SJCRH30 (cell line): Measurements from ENCODE around the gene ATP6V0C. TPM values are rescaled to one million over a fixed set of nuclear protein-coding genes. Genes with fewer than 3 reads are reported as not detected.
A peak's percentile ranks its signal among the peaks of the same experiment; 100 is the strongest.

Experiments
- DNase-seq, 2 experiments: peaks; one replicate each; pipeline ENCODE4 v3.0.0-alpha.2; 2015 to 2020
- H3K27ac ChIP-seq: fragments of 250-450 bp; sonication (Bioruptor Pico); 2 replicates; pipeline ENCODE4 v1.5.1; 2020; ENCODE audit warnings: mild to moderate bottlenecking, moderate library complexity
- H3K27me3 ChIP-seq: fragments of 250-450 bp; sonication (Bioruptor Pico); 2 replicates; pipeline ENCODE4 v1.5.1; 2020; ENCODE audit warnings: mild to moderate bottlenecking, moderate library complexity
- H3K36me3 ChIP-seq: fragments of 250-450 bp; sonication (Bioruptor Pico); 2 replicates; pipeline ENCODE4 v1.5.1; 2020; ENCODE audit warnings: mild to moderate bottlenecking, moderate library complexity
- H3K4me1 ChIP-seq: fragments of 250-450 bp; sonication (Bioruptor Pico); 2 replicates; pipeline ENCODE4 v1.5.1; 2020; ENCODE audit warnings: mild to moderate bottlenecking, moderate library complexity
- H3K4me3 ChIP-seq: fragments of 250-450 bp; sonication (Bioruptor Pico); 2 replicates; pipeline ENCODE4 v1.5.1; 2020; ENCODE audit warnings: mild to moderate bottlenecking, moderate library complexity
- H3K9me3 ChIP-seq: fragments of 250-450 bp; sonication (Bioruptor Pico); replicated peaks from 2 replicates; pipeline ENCODE4 v1.5.1; 2020; ENCODE audit warnings: mild to moderate bottlenecking, moderate library complexity
- total RNA-seq: library from RNA; depleted of rRNA; stranded (reverse); fragments of >200 nt; shearing (Covaris generic); gene quantifications from 2 replicates; pipeline ENCODE4 v1.2.3, GENCODE V29; 2014

The ATP6V0C gene
- total RNA-seq, 1 experiment from 2014 or later = 28.8 TPM

DNA sequence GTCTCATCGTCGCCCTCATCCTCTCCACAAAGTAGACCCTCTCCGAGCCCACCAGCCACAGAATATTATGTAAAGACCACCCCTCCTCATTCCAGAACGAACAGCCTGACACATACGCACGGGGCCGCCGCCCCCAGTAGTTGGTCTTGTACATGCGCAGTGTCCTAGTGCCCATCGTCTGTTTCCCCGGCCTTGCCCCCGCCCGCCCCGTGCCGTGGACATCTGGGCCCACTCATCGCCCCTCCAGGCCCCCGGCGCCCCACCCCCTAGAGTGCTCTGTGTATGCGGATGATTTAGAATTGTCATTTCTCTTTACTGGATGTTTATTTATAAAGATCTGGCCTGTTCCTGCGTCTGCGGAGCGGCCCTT, 5.9 kb downstream of the ATP6V0C start:
- H3K4me1 ChIP-seq = peaks cover 9% of the 10 kb centered on the region; the same call in 1 of the 2 replicates

DNA sequence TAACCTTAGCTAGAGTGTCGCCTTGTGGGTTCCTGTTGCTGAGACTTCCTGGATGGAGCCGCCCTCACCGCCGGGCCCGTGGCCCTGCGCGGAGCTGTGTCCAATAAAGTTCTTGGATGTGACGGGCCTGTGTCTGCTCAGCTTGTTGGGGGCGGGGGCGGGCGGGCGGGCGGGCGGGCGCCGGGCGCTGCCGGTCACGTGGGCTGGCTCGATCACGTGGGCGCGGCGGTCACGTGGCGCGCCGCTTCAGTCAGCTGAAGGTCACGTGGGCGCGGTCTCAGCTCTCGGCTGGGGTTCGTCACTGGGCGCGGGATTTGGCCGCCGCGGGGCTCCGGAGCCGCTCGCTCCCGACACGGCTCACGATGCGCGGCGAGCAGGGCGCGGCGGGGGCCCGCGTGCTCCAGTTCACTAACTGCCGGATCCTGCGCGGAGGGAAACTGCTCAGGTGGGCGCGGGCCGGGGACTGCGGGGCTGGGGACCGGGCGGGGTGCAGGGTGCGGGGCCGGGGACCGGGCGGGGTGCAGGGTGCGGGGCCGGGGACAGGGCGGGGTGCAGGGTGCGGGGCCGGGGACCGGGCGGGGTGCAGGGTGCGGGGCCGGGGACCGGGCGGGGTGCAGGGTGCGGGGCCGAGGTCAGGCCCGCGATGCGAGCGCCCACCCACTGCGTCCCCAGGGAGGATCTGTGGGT, 6.5 kb downstream of the ATP6V0C start, which contains the start of gene AMDHD2:
Gene AMDHD2 (plus strand): TSS at position 275 of the 687 bp plus-strand sequence. CDS start 88 bp downstream, at position 363.
- peaks cover 4% of the 10 kb centered on the region; the same call in 1 of the 2 replicates for H3K4me1 ChIP-seq
- H3K4me3 ChIP-seq = peak within 1 kb of the TSS; percentile 75
- H3K27ac ChIP-seq = no peak within 1 kb of the TSS
- no peaks in the 10 kb centered on the region for H3K36me3 ChIP-seq
- no peaks in the 10 kb centered on the region for H3K27me3 ChIP-seq
- peak; percentile 87 to 88 for DNase-seq
- H3K9me3 ChIP-seq = no peaks in the 10 kb centered on the region

More for the DNA sequence above, 5.9 kb downstream of the ATP6V0C start:
- Histone ChIP-seq H3K9me3 (no peaks in the 10 kb centered on the region), H3K27ac (no peak overlapping the region), H3K27me3 (no peaks in the 10 kb centered on the region), H3K4me3 (peak overlapping the region; percentile 75; the same call in 1 of the 2 replicates), H3K36me3 (no peaks in the 10 kb centered on the region)
- no peak for DNase-seq

DNA sequence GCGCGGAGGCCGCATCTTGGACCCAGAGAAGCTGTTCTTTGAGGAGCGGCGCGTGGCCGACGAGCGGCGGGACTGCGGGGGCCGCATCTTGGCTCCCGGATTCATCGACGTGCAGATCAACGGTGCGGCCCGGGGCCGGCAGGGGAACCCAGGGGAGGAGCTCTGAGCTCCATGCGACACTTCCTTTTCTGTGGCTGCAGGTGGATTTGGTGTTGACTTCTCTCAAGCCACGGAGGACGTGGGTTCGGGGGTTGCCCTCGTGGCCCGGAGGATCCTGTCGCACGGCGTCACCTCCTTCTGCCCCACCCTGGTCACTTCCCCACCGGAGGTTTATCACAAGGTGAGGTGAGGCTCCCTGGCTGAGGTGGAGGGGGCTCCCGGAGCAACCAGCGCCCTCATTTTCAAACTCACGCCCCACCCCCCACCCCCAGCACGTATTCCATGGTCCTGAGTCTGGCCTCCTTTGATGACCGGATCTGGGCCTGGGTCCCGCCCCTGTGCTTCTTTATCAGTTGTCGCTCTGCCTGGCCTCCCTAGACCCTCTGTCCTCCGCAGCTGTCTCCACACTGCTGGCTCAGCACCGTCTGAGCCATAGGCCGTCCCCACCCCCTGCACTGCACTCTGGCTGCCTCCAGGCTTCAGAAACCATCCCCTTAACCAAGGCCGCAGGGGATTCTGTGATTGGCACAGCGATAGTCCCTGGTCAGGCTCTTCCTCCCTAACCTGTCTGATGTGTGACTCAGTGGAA, 7.2 kb downstream of the ATP6V0C start:
- Histone ChIP-seq H3K4me1 (no peaks in the 10 kb centered on the region), H3K27me3 (no peaks in the 10 kb centered on the region), H3K27ac (no peak overlapping the region), H3K4me3 (peak overlapping the region; percentile 75), H3K36me3 (no peaks in the 10 kb centered on the region), H3K9me3 (no peaks in the 10 kb centered on the region)
- DNase-seq = no peak

DNA sequence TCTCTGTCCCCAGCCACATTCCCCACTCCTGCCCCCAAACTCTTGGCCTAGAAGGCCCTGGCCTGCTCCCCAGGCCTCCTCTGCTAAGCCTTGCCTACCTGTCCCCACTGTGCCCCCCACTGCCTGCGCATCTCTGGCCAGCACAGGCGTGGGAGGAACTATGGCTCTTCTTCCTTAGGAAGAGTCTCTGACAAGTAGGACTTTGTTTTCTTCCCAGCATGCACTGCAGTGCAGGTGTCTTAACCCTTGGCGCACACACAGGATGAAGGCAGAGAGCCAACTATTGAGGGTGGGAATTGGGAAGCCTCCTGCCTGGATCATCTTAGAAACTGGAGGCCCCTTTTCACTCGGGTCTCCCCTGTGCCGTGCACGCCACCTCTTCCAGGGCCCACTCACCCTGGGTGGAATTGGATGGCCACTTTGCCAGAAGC, 10.1 kb downstream of the ATP6V0C start:
- no peaks in the 10 kb centered on the region for H3K4me1 ChIP-seq

DNA sequence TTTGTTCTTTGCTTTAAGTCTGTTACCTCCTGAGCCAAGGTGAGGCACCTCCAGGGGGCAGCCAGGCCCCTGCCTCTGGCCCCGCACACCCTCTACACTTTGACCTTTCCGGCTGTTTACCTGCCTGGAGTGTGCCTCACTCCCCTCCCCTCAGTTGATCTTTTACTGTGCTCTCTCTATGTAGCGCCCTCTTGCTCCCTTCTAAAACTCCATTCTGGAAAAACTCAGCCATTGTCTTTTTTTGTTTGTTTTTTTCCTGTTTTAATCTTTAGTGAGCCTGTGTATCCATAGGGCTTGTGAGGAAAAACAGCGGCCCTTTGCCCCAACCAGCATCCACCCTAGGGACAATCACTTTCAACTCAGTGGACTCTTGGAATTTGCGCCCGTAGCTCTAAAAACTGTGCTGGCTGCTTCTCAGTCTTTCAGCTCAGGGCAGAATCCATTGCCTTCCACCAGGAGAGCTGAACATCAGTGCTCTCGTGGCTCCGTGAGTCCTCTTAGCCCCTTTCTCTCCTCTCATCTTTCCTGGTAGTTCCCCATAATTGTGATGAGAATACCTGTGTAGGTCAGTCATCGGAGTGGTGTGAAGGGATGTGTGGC, 10.7 kb downstream of the ATP6V0C start:
- no peak for DNase-seq
- H3K36me3 ChIP-seq = no peaks in the 10 kb centered on the region
- H3K4me3 ChIP-seq = no peak overlapping the region

More for the DNA sequence above, 10.1 kb downstream of the ATP6V0C start:
- H3K36me3 ChIP-seq = no peaks in the 10 kb centered on the region
- H3K4me3 ChIP-seq = no peak overlapping the region
- H3K9me3 ChIP-seq = no peaks in the 10 kb centered on the region
- DNase-seq = no peak
- no peak overlapping the region for H3K27ac ChIP-seq
- H3K27me3 ChIP-seq = no peaks in the 10 kb centered on the region

DNA sequence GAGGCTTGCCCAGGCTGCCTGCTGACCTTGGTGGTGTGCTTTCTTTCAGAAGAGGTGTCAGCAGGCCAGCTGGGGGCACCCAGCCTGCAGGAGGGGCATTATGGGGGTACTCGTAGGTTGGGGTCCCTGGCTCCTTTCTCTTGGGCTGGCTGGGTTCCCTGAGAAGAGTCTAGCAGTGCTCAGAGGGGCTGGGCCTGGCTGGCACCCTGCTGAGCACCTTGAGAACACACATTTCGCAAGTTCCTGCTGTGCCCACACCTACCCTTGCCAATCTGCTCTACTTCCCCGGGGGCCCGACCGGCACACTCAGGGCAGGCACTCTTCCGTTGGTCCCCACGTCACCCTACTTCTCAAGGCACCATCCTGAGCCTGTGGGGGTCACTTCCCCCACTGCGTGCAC, 12.4 kb downstream of the ATP6V0C start:
- DNase-seq = peak in 1 of 2 experiments; percentile 1
- H3K36me3 ChIP-seq = no peaks in the 10 kb centered on the region

More for the DNA sequence above, 10.7 kb downstream of the ATP6V0C start:
- Histone ChIP-seq H3K27me3 (no peaks in the 10 kb centered on the region), H3K27ac (no peak overlapping the region), H3K9me3 (no peaks in the 10 kb centered on the region), H3K4me1 (no peaks in the 10 kb centered on the region)

DNA sequence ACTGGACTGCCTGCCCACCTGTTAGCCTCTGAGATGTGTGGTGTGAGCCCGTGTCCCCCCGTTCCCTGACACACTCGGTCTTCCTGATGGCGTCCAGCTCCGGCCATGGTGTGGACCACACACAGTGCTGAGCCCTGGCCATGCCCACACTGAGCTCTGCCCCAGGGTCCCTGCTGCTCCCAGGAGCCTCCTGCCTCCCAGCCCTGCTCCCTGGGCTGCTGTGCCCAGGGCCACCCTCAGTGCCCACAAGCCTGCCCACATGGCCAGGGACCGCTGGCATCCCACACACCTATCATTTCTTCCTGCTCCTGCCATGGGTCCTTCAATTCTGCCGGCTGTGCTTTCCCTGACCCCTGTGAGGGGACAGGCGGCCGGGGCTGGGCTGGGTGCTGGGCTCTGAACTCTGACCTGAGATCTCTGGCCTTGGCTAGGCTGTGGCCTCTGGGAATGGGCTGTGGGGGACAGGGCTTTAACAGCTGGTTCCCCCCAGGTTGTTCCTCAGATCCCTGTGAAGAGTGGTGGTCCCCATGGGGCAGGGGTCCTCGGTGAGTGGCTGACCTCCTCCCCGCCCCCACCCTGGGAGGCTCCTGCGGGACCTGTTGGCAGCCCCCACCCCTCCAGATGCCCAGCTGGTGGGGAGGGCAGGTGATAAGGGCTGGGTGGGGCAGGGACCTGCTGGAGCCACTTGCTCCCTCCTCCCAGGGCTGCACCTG, 13.5 kb downstream of the ATP6V0C start:
- H3K27ac ChIP-seq = no peak overlapping the region
- no peaks in the 10 kb centered on the region for H3K36me3 ChIP-seq
- DNase-seq = no peak
- no peak overlapping the region for H3K4me3 ChIP-seq
- no peaks in the 10 kb centered on the region for H3K4me1 ChIP-seq
- no peaks in the 10 kb centered on the region for H3K27me3 ChIP-seq
- H3K9me3 ChIP-seq = no peaks in the 10 kb centered on the region

More for the DNA sequence above, 12.4 kb downstream of the ATP6V0C start:
- no peak overlapping the region for H3K27ac ChIP-seq
- H3K27me3 ChIP-seq = no peaks in the 10 kb centered on the region
- no peak overlapping the region for H3K4me3 ChIP-seq
- H3K4me1 ChIP-seq = no peaks in the 10 kb centered on the region
- H3K9me3 ChIP-seq = no peaks in the 10 kb centered on the region

DNA sequence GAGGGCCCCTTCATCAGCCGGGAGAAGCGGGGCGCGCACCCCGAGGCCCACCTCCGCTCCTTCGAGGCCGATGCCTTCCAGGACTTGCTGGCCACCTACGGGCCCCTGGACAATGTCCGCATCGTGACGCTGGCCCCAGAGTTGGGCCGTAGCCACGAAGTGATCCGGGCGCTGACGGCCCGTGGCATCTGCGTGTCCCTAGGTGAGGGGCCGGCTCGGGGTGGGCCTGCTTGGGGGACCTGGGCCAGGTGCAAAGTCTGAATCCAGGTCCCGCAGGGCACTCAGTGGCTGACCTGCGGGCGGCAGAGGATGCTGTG, 14.0 kb downstream of the ATP6V0C start:
- Histone ChIP-seq H3K4me1 (peaks cover 4% of the 10 kb centered on the region; the same call in 1 of the 2 replicates), H3K9me3 (no peaks in the 10 kb centered on the region), H3K27ac (no peak overlapping the region), H3K4me3 (no peak overlapping the region), H3K36me3 (no peaks in the 10 kb centered on the region), H3K27me3 (no peaks in the 10 kb centered on the region)
- no peak for DNase-seq

DNA sequence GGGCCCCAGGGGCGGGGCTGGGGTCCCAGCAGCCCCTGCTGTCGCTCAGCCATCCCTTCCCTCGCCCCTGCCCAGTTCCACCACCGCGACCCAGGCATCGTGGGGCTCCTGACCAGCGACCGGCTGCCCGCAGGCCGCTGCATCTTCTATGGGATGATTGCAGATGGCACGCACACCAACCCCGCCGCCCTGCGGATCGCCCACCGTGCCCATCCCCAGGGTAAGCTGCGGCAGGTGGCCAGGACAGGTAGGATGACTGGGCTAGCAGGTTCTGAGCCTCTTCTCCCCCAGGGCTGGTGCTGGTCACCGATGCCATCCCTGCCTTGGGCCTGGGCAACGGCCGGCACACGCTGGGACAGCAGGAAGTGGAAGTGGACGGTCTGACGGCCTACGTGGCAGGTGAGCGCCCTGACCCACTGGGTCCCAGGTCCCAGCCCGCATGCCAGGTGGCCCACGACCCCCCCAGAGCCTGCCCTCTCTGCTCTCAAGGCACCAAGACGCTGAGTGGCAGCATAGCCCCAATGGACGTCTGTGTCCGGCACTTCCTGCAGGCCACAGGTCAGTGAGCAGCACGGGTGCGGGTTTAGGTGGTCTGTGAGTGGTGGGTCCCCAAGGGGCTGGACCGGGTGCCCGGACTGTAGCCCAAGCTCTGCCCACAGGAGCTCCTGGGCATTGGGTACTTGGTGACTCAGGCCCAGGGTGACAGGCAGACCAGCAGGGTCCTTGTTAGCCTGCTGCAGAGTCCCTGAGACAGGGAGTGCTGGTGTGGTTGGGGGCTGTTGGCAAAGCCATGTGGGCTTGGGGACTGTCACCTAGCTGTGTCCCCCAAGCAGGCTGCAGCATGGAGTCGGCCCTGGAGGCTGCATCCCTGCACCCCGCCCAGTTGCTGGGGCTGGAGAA, 14.7 kb downstream of the ATP6V0C start:
- no peak overlapping the region for H3K27ac ChIP-seq
- H3K27me3 ChIP-seq = no peaks in the 10 kb centered on the region
- H3K9me3 ChIP-seq = no peaks in the 10 kb centered on the region
- H3K4me1 ChIP-seq = peaks cover 4% of the 10 kb centered on the region; the same call in 1 of the 2 replicates
- H3K4me3 ChIP-seq = no peak overlapping the region
- H3K36me3 ChIP-seq = no peaks in the 10 kb centered on the region
- no peak for DNase-seq

DNA sequence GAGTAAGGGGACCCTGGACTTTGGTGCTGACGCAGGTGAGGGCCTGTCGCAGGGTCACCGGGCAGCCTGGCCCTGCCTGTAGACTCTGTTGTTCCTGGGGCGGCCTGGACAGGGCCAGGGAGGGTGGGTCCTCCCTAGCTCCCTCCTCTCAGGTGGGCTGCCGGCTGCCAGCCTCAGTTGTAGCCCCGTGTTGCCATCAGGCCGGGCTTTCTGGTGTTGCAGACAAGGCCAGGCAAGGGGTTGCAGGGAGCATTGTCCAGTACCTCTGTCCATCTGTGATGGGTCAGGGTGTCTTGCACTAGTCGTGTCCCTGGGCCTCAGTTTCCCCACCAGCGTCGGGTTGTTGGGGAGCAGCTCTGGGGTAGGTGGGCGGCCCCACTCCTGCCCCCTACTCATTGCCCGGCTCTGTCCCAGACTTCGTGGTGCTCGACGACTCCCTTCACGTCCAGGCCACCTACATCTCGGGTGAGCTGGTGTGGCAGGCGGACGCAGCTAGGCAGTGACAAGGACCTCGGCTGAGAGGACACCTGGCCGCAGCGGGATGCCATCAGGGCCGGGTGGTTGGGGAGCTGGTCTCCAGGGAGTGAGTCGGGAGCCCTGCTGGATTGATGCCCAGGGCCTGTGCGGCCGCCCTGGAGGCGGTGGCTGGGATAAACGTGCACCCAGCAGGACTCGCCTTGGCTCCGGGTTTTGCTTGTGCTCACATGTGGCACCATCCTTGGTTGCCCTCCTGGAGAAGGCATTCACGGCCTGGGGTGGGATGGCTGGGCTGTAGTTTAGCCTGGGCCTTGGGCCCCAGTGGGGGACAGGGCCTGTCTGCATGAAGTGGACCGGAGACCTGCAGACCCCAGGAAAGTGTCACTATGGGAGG, 15.5 kb downstream of the ATP6V0C start:
- no peak overlapping the region for H3K4me3 ChIP-seq
- H3K27me3 ChIP-seq = no peaks in the 10 kb centered on the region
- no peak for DNase-seq
- no peak overlapping the region for H3K27ac ChIP-seq
- H3K9me3 ChIP-seq = no peaks in the 10 kb centered on the region
- H3K4me1 ChIP-seq = peaks cover 4% of the 10 kb centered on the region; the same call in 1 of the 2 replicates
- H3K36me3 ChIP-seq = no peaks in the 10 kb centered on the region

DNA sequence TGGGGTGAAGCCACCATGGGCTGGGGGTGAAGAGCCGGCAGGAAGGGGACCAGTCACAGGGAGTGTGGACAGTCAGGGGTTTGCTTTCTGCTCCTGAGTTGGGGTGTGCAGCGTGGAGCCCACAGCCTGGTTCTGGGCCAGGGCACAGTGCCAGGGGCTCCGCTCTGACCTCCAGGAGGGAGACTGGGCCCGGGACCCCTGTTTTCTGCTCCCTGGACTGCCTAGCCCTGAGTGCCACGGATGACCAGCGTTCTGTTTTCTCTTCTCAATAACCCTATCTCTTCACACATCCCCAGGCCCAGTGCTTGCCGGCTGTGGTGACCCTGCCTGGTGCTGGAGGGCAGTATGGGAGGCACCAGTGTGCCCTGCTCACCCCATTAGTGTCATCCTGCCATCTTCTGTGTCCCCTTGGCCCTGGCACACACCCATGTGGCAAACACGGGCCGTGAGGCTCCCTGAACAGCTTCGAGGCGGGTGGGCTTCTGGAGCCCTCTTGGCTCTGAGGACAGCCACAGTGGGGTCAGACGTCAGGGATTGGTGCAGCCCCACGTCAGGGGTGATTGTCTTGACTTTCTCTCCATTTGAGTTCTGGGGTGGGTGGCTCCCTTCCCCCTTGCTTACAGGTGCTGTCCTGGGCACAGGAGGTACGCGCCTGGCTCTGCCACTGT, 16.3 kb downstream of the ATP6V0C start:
- H3K27ac ChIP-seq = no peak overlapping the region
- peaks cover 4% of the 10 kb centered on the region; the same call in 1 of the 2 replicates for H3K4me1 ChIP-seq
- H3K4me3 ChIP-seq = no peak overlapping the region
- no peaks in the 10 kb centered on the region for H3K36me3 ChIP-seq
- no peaks in the 10 kb centered on the region for H3K9me3 ChIP-seq
- H3K27me3 ChIP-seq = no peaks in the 10 kb centered on the region
- DNase-seq = no peak

DNA sequence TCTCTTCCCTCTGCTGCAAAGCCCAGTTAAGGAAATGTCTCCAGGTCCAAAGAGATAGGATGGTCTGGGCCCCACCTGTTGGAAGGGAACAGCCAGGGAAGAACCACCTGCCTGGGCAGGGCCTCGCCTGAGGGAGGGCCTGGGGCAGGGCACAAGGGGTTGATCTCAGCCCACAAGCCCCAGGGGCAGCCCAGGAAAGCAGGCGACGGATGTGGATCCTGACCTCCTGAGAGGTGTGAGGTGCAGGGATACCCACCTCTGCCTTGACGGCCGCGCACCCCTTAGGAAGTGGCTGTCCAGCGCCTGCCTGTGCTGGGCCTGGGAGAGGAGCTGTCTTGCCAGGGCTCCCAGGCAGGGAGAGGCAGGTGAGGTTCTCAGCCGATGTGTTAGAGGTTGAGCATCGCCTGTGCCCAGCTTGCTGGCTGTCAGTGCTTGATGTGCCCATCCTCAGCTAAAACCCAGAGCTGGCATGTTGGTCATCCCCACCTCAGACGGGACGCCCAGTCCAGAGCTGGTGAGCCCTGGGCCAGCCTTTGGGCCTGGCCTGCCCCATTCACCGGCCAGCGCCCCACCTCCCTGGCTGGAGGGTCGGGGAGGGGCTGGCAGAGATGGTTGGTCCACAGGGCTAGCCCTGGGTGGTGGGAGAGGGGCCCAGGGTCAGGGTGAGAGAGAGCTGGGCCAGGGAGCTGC, 17.0 kb downstream of the ATP6V0C start:
- H3K27ac ChIP-seq = no peak overlapping the region
- H3K4me3 ChIP-seq = no peak overlapping the region
- no peaks in the 10 kb centered on the region for H3K27me3 ChIP-seq
- no peaks in the 10 kb centered on the region for H3K36me3 ChIP-seq
- no peak for DNase-seq
- peaks cover 10% of the 10 kb centered on the region; the same call in 1 of the 2 replicates for H3K4me1 ChIP-seq
- no peaks in the 10 kb centered on the region for H3K9me3 ChIP-seq
